ENCODE results near the gene KRTAP5-3. TPM values are rescaled to one million over a fixed set of nuclear protein-coding genes. Genes with fewer than 3 reads are reported as not detected.

Gene KRTAP5-3
- total and polyA plus RNA-seq, 2 of the 8 experiments (the other 6 are each of a cell fraction or from before 2014, with no cell fraction given), result not detected

DNA sequence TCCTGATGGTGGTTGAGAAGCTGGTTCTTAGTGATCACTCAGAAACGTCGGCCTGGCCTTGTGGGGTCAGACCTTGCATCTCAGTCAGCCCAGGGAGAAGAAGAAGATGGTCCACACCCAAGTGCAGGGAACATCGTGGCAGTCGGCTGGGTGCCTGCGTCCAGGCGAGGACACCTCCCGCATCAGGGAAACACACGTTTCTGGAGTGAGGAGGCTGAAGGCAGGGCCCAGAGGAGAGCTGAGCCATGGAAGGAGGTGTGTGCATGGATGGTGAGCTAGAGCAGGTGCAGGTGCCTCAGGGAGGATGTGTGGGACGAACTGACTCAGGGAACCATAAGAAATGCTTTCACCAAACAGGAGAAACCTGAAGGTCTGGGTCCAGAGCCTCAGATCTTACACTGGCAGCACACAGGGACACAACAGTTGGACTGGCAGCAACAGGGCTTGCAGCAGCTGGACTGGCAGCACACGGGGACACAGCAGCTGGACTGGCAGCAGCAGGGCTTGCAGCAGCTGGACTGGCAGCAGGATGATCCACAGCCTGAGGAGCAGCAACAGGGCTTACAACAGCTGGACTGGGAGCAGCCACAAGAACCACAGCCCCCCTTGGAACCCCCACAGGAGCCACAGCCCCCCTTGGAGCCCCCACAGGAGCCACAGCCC, 10.8 kb downstream of the KRTAP5-3 start:
- H3K4me2 ChIP-seq (ENCODE audit: insufficient read depth in 1 of 2, low read depth in 2 of 2, low read length in 2 of 2), result no peak overlapping the region
- CTCF ChIA-PET (ENCODE audit: partially characterized antibody), result interaction anchor here (1.3 to 7.7 kb wide), 9 partner anchors 12 to 92 kb away, joined by 3 to 95 read pairs (median 22); partner anchors contain the start of gene KRTAP5-5

More for the DNA sequence above, 10.8 kb downstream of the KRTAP5-3 start:
- POLR2A ChIA-PET (ENCODE audit: partially characterized antibody), result interaction anchor here (0.8 to 1.4 kb wide), 2 partner anchors 23 to 36 kb away, joined by 3 to 6 read pairs; no protein-coding TSS in a partner anchor
- H3K27ac ChIP-seq (ENCODE audit: low read depth, low read length), result no peak overlapping the region
- peak overlapping the region; percentile 4; the same call in 1 of the 2 replicates for H2BK20ac ChIP-seq (ENCODE audit: low read length)
- no peak overlapping the region for H4K5ac ChIP-seq (ENCODE audit: insufficient read length, low read depth, low read length)
- no peak overlapping the region for H3K14ac ChIP-seq (ENCODE audit: insufficient read length)
- TF ChIP-seq GABPA (IDR thresholded peaks at IDR 0.05; ENCODE audit: borderline replicate concordance, insufficient read depth, low read length), result no peak
- no peak for TF ChIP-seq CTBP2 (IDR thresholded peaks at IDR 0.05; ENCODE audit: borderline replicate concordance, insufficient read depth, insufficient read length, low read length)
- TF ChIP-seq CHD1 (IDR thresholded peaks at IDR 0.05; ENCODE audit: low read depth, low read length), result no peak
- TF ChIP-seq NRF1 (IDR thresholded peaks at IDR 0.05; ENCODE audit: low read depth, low read length), result no peak
- no peak for TF ChIP-seq RNF2 (IDR thresholded peaks at IDR 0.05; ENCODE audit: borderline replicate concordance, low read depth, low read length, missing control alignments, poor library complexity, severe bottlenecking)
- TF ChIP-seq, protein P1, sequence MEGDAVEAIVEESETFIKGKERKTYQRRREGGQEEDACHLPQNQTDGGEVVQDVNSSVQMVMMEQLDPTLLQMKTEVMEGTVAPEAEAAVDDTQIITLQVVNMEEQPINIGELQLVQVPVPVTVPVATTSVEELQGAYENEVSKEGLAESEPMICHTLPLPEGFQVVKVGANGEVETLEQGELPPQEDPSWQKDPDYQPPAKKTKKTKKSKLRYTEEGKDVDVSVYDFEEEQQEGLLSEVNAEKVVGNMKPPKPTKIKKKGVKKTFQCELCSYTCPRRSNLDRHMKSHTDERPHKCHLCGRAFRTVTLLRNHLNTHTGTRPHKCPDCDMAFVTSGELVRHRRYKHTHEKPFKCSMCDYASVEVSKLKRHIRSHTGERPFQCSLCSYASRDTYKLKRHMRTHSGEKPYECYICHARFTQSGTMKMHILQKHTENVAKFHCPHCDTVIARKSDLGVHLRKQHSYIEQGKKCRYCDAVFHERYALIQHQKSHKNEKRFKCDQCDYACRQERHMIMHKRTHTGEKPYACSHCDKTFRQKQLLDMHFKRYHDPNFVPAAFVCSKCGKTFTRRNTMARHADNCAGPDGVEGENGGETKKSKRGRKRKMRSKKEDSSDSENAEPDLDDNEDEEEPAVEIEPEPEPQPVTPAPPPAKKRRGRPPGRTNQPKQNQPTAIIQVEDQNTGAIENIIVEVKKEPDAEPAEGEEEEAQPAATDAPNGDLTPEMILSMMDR (IDR thresholded peaks at IDR 0.05; ENCODE audit: control extremely low read depth in 1 of 3, insufficient read depth in 1 of 3, low read depth in 1 of 3, low read length in 3 of 3), result no peak
- no peak for FAIRE-seq
- peaks cover 0 to 4% (median 0%) of the 10 kb centered on the region in 4 experiments; a peak in 1 of 7 replicates for H3K27me3 ChIP-seq (replicated peaks in 1 of 4; ENCODE audit: control insufficient read depth in 3 of 4, extremely low read depth in 1 of 4, insufficient read depth in 3 of 4, low read length in 3 of 4)
- H2AK5ac ChIP-seq (ENCODE audit: low read depth, low read length), result no peak overlapping the region
- WGBS, 2 experiments (ENCODE audit: extremely low coverage in 1 of 2, insufficient coverage in 1 of 2, insufficient read length in 1 of 2, insufficient replicate concordance in 2 of 2, low coverage in 1 of 2, low lambda C conversion rate in 2 of 2, missing lambda C conversion rate in 1 of 2), result 81% methylated on average over 10 of the region's 10 CpGs; no CpG with 5 or more reads in 1 of the 2 experiments
- 0 out of 2 replicates have a peak overlapping the region, but pooled peaks have one; percentile 18 for H4K8ac ChIP-seq (ENCODE audit: extremely low read depth, insufficient read depth, low read length)
- no peak overlapping the region; the same call in 1 of the 2 replicates for H2BK5ac ChIP-seq (ENCODE audit: low read depth, low read length)
- H3K9ac ChIP-seq (replicated peaks in 1 of 4; ENCODE audit: extremely low read depth in 1 of 4, low read depth in 3 of 4, low read length in 3 of 4), result no peak overlapping the region
- peak overlapping the region; percentile 87; the same call in 1 of the 2 replicates for H3K18ac ChIP-seq (ENCODE audit: extremely low read depth, low read length)
- H3K4me3 ChIP-seq (ENCODE audit: extremely low read depth in 1 of 4, insufficient read depth in 2 of 4, low read depth in 3 of 4, low read length in 4 of 4), result no peak overlapping the region
- H3K23ac ChIP-seq (ENCODE audit: insufficient read length), result no peak overlapping the region
- H4K91ac ChIP-seq (replicated peaks; ENCODE audit: insufficient read length, low read length), result peak overlapping the region; percentile 44
- peak overlapping the region; percentile 99; the same call in 1 of the 2 replicates for H2BK12ac ChIP-seq (ENCODE audit: low read depth, low read length)
- no peak for DNase-seq (ENCODE audit: low read depth in 1 of 2, low spot score in 2 of 2)
- H2BK15ac ChIP-seq (ENCODE audit: low read length), result peak overlapping the region; percentile 20
- no peak overlapping the region for H2AFZ ChIP-seq (ENCODE audit: low read length)
- H3K56ac ChIP-seq (replicated peaks; ENCODE audit: insufficient read length, low read depth, low read length), result no peak overlapping the region
- peak overlapping the region; percentile 18 for H2BK120ac ChIP-seq (replicated peaks; ENCODE audit: low read depth, low read length)
- no peaks in the 10 kb centered on the region for H3K23me2 ChIP-seq (ENCODE audit: low read depth, low read length)
- no peaks in the 10 kb centered on the region for H3K36me3 ChIP-seq (ENCODE audit: control insufficient read depth in 2 of 4, insufficient read depth in 4 of 4, low read length in 3 of 4)
- peaks cover 2 to 13% (median 5%) of the 10 kb centered on the region in 4 experiments for H3K4me1 ChIP-seq (replicated peaks in 1 of 4; ENCODE audit: control insufficient read depth in 3 of 4, insufficient read depth in 4 of 4, low read length in 3 of 4)
- H3K79me1 ChIP-seq (ENCODE audit: low read depth, low read length), result no peaks in the 10 kb centered on the region
- H3K9me3 ChIP-seq (ENCODE audit: insufficient read depth in 2 of 2, low read depth in 1 of 2, low read length in 1 of 2), result peaks cover 0 to 4% of the 10 kb centered on the region in 2 experiments; a peak in 1 of 4 replicates
- H3K4ac ChIP-seq (replicated peaks; ENCODE audit: insufficient read length, low read depth, low read length), result no peak overlapping the region
- no peaks in the 10 kb centered on the region for H3K79me2 ChIP-seq (ENCODE audit: control insufficient read depth in 1 of 2, insufficient read depth in 2 of 2, low read length in 2 of 2)
- H4K20me1 ChIP-seq (replicated peaks in 1 of 2; ENCODE audit: control insufficient read depth in 1 of 2, insufficient read depth in 2 of 2, low read length in 2 of 2), result no peaks in the 10 kb centered on the region

Measured in H1 (cell line).